D721Med (cell line): ENCODE measurements around the gene FAF1.

Experiments
- DNase-seq: peaks from one replicate; pipeline ENCODE4 v3.0.0; 2011; ENCODE audit warnings: low spot score; ENCODE audit not compliant: insufficient read length
- FAIRE-seq: peaks from 2 replicates; lab custom pipeline; 2011; peaks lifted over from hg19 to GRCh38; lab: Jason Lieb, UNC
- TF ChIP-seq, protein P1 (sequence below): IDR thresholded peaks from 2 replicates; pipeline ENCODE4 v1.5.1; 2012; ENCODE audit warnings: mild to moderate bottlenecking, control low read depth; ENCODE audit not compliant: insufficient read depth; ENCODE audit errors: missing control alignments

FAF1 gene

GRCh38 chr1:50505427-50505826 lies 454.6 kb downstream of the FAF1 start:
- no peak for DNase-seq
- FAIRE-seq = no peak
- TF ChIP-seq, protein P1, sequence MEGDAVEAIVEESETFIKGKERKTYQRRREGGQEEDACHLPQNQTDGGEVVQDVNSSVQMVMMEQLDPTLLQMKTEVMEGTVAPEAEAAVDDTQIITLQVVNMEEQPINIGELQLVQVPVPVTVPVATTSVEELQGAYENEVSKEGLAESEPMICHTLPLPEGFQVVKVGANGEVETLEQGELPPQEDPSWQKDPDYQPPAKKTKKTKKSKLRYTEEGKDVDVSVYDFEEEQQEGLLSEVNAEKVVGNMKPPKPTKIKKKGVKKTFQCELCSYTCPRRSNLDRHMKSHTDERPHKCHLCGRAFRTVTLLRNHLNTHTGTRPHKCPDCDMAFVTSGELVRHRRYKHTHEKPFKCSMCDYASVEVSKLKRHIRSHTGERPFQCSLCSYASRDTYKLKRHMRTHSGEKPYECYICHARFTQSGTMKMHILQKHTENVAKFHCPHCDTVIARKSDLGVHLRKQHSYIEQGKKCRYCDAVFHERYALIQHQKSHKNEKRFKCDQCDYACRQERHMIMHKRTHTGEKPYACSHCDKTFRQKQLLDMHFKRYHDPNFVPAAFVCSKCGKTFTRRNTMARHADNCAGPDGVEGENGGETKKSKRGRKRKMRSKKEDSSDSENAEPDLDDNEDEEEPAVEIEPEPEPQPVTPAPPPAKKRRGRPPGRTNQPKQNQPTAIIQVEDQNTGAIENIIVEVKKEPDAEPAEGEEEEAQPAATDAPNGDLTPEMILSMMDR = no peak

DNA sequence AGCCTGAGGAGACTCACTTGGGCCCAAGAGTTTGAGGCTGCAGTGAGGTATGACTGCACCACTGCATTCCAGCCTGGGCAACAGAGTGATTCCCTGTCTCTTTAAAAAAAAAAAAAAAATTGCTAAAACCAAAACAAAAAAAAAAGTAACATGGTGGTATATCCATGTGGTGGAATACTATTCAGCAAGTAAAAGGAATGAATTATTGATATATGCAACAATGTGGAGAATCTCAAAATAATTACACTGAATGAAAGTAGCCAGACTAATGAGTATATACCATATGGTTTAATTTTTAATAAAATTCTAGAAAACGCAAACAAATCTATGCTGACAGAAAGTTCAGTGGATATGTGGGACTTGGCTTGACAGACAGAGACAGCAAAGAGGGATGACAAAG lies 456.6 kb downstream of the FAF1 start:
- no peak for DNase-seq
- FAIRE-seq = no peak

DNA sequence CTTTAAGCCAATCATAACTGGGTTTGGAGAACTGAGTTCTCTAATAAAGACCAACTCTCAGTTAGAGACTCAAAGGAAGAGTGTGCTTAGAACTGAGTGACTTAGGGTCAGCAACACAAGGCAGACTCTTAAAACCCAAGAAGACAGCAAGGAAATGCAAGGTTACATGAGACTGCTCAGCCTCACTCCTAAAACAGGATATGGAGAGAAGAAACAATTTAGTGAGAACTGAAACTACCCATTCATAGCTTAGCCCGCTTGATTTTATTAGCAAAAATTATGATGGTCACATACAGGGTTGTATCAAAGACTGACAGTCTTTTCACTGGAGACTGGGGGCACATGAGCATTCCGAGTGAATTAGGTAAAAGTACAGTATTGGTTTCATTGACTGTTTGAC lies 457.9 kb downstream of the FAF1 start:
- DNase-seq (no peak), FAIRE-seq (no peak)
- TF ChIP-seq, protein P1 = no peak

More for the DNA sequence above, 456.6 kb downstream of the FAF1 start:
- TF ChIP-seq, protein P1 = no peak

DNA sequence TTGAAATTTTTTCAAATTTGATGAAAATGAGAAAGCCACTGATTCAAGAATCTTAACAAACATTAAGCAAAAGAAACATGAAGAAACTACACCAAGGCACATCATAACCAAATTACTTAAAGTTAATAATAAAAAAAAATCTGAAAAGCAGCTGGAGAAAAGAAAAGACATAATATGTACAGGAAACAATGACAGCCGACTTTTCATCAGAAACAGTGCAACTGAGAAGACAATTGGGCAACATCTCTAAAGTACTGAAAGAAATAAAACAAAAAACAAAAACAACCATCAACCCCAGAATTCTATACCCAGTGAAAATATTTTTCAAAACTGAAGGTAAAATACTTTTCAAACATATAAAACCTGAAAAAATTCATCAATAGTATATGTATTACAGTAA lies 463.1 kb downstream of the FAF1 start:
- FAIRE-seq = no peak
- no peak for DNase-seq
- TF ChIP-seq, protein P1 = no peak

DNA sequence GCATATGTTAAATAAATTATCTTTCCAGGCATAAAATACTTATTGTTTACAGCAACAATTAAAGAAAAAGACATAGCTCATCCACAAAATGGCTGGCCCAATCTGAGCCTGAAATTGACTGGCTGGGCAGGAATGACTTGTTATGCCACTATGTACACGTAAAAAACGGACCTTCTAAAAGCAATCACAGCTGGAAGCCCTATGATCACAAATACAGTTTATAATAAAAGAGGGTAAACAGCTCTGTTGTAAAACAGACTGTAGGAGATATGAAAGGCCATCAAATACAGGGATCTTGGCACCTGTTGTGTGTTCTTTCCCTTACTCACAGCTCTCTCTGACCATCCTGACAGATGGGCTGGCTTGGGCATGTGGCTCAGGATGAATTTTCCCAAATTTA lies 466.4 kb downstream of the FAF1 start:
- DNase-seq = no peak
- FAIRE-seq = no peak
- TF ChIP-seq, protein P1 = no peak

DNA sequence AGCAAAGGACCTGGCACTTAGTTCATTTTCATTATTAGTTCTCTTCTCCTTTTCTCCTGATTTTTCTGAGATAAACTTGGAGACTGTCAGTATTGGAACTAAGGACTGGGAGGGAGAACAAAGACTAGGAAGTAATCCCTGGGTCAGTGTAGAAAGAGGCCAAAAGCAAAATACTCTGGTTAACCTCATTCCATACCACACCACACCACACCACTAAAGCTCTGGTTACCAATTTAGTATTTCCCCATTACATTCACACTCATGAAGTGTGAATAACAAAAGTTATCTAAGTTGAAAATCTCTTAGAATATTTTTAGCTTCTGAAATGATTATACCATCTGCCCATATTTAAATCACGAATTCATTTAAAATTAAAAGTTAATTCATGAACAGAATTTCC lies 467.9 kb downstream of the FAF1 start:
- FAIRE-seq (no peak), DNase-seq (no peak)
- TF ChIP-seq, protein P1 = no peak

GRCh38 chr1:50491142-50491541 lies 468.9 kb downstream of the FAF1 start:
- FAIRE-seq (no peak), DNase-seq (no peak)
- TF ChIP-seq, protein P1 = no peak
